ENCODE results near the gene SH2D3C.

The SH2D3C gene

DNA sequence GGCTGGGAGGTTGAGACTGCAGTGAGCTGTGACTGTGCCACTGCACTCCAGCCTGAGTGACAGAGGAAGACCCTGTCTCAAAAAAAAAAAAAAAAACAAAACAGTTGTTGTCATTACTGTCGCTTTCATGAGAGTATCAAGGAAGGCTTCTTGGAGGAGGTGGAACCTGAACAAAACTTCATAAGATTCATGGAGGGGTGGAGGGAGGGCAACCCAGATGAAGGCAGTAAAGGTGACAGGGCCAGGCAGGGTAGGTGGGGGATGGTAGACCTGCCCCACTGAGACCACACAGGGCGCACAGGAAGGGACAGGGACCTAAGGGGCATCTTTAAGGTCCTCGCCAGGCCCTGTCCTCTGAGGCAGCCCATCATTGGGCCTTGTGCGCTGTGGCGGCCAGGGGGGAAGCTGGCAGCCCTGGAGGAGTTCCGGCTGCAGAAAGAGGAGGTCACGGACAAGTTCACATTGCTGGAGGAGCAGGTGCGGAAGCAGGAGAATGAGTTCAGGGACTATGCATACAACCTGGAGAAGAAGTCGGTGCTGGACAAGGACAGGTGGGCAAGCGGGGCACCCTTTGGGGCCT lies 68.2 kb downstream of the SH2D3C start:
- Histone ChIP-seq H3K9me3 (ENCODE audit: control insufficient read depth, insufficient read depth, low read depth, low read length) (no peaks in the 10 kb centered on the region), H3K4me1 (ENCODE audit: control insufficient read depth, insufficient read depth, low read length) (no peaks in the 10 kb centered on the region), H3K27ac (ENCODE audit: extremely low read depth, low read depth, low read length) (no peak overlapping the region), H3K36me3 (ENCODE audit: control insufficient read depth in 2 of 2, insufficient read depth in 1 of 2, low read length in 2 of 2) (no peaks in the 10 kb centered on the region), H3K4me3 (ENCODE audit: low read depth, low read length) (no peak overlapping the region)
- ChIA-PET CTCF (interaction anchor here (0.9 kb wide), 1 partner anchor 24 kb away, joined by 3 read pairs; no protein-coding TSS in a partner anchor), POLR2A (no interaction called here)
- TF ChIP-seq ZNF354C (tag by site-specific recombination; IDR thresholded peaks at IDR 0.05; ENCODE audit: borderline replicate concordance, low read depth) (no peak), ZNF26 (tag by site-specific recombination; IDR thresholded peaks at IDR 0.05) (no peak), ZNF596 (tag by site-specific recombination; IDR thresholded peaks at IDR 0.05) (no peak)

GRCh38 chr9:127708952-127709587 lies 69.4 kb downstream of the SH2D3C start:
- TF ChIP-seq ZNF561 (tag by site-specific recombination; IDR thresholded peaks at IDR 0.05; ENCODE audit: borderline replicate concordance) (no peak), TSHZ1 (tag by site-specific recombination; IDR thresholded peaks at IDR 0.05; ENCODE audit: borderline replicate concordance) (no peak), BCL11A (tag by site-specific recombination; IDR thresholded peaks at IDR 0.05; ENCODE audit: low read depth) (no peak), MYNN (tag by site-specific recombination; IDR thresholded peaks at IDR 0.05; ENCODE audit: borderline replicate concordance) (no peak), ZNF157 (tag by site-specific recombination; IDR thresholded peaks at IDR 0.05) (no peak), ZBTB6 (tag by site-specific recombination; IDR thresholded peaks at IDR 0.05) (no peak), ZBTB1 (tag by site-specific recombination; IDR thresholded peaks at IDR 0.05) (no peak)
- TF ChIP-seq, protein P1, sequence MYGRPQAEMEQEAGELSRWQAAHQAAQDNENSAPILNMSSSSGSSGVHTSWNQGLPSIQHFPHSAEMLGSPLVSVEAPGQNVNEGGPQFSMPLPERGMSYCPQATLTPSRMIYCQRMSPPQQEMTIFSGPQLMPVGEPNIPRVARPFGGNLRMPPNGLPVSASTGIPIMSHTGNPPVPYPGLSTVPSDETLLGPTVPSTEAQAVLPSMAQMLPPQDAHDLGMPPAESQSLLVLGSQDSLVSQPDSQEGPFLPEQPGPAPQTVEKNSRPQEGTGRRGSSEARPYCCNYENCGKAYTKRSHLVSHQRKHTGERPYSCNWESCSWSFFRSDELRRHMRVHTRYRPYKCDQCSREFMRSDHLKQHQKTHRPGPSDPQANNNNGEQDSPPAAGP (tag by site-specific recombination; IDR thresholded peaks at IDR 0.05) = no peak
- TF ChIP-seq, protein P2, sequence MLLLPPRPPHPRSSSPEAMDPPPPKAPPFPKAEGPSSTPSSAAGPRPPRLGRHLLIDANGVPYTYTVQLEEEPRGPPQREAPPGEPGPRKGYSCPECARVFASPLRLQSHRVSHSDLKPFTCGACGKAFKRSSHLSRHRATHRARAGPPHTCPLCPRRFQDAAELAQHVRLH (tag by site-specific recombination; IDR thresholded peaks at IDR 0.05) = no peak
- POLR2A ChIA-PET = no interaction called here
- Histone ChIP-seq H3K9me3 (ENCODE audit: control insufficient read depth, insufficient read depth, low read depth, low read length) (no peaks in the 10 kb centered on the region), H3K4me3 (ENCODE audit: low read depth, low read length) (no peak overlapping the region), H3K4me1 (ENCODE audit: control insufficient read depth, insufficient read depth, low read length) (no peaks in the 10 kb centered on the region), H3K36me3 (ENCODE audit: control insufficient read depth in 2 of 2, insufficient read depth in 1 of 2, low read length in 2 of 2) (no peaks in the 10 kb centered on the region), H3K27ac (ENCODE audit: extremely low read depth, low read depth, low read length) (no peak overlapping the region)
- CTCF ChIA-PET = interaction anchor here (0.7 to 1.2 kb wide), 4 partner anchors 26 to 160 kb away, joined by 3 read pairs; partner anchors contain the start of gene TOR2A

Measured in HEK293 (cell line).